ENCODE data around the gene VILL. TPM values are rescaled to one million over a fixed set of nuclear protein-coding genes. Genes with fewer than 3 reads are reported as not detected.
"Not testable (repeated sequence)": the region's sequence is repeated elsewhere in the genome, so short reads cannot be mapped to it uniquely, and the experiment has no call there.

Gene VILL
- total RNA-seq, 4 donors from 2014 or later, result 112 to 214 (median 172) TPM

- intact Hi-C loops (cut with DNase I; ENCODE audit: low total_unique reads), result no loop called here
- H3K9me3 ChIP-seq, result no peaks in the 10 kb centered on the region
- no peak for DNase-seq
- H3K27ac ChIP-seq, result no peak overlapping the region
- peaks cover 0 to 14% (median 8%) of the 10 kb centered on the region in 4 donors for H3K4me1 ChIP-seq
- no peak overlapping the region for H3K4me3 ChIP-seq
- H3K36me3 ChIP-seq, result peaks cover 0 to 7% (median 2%) of the 10 kb centered on the region in 4 donors
- in situ Hi-C loops (cut with MboI; ENCODE audit: low pct_ligation_motif_present in 1 of 4, low pct_unique_long_range_greater_than_20kb in 1 of 4, low sequenced_read_pairs in 3 of 4), result no loop called here
- H3K27me3 ChIP-seq, result no peaks in the 10 kb centered on the region
- no peak for TF ChIP-seq POLR2A (IDR thresholded peaks at IDR 0.05)
- TF ChIP-seq CTCF (IDR thresholded peaks at IDR 0.05), result no peak
- no peak for TF ChIP-seq POLR2AphosphoS5 (IDR thresholded peaks at IDR 0.05)
- no peak for TF ChIP-seq EP300 (IDR thresholded peaks at IDR 0.05; ENCODE audit: low read depth)
These were observed 19.1 kb upstream of the VILL start for GRCh38 chr3:37971467-37971866.

- H3K27ac ChIP-seq; DNase-seq; intact Hi-C loops (cut with DNase I; ENCODE audit: low total_unique reads); H3K9me3 ChIP-seq; H3K4me3 ChIP-seq; H3K27me3 ChIP-seq; H3K36me3 ChIP-seq; in situ Hi-C loops (cut with MboI; ENCODE audit: low pct_ligation_motif_present in 1 of 4, low pct_unique_long_range_greater_than_20kb in 1 of 4, low sequenced_read_pairs in 3 of 4): not testable (repeated sequence)
- peaks cover 0 to 13% (median 5%) of the 10 kb centered on the region in 4 donors for H3K4me1 ChIP-seq
- 85 to 88% methylated on average over 7 to 8 of the region's 8 CpGs for WGBS, 2 donors (ENCODE audit: low coverage in 1 of 2)
These were observed 18.5 kb upstream of the VILL start for GRCh38 chr3:37972056-37972455.

- in situ Hi-C loops (cut with MboI; ENCODE audit: low pct_ligation_motif_present in 1 of 4, low pct_unique_long_range_greater_than_20kb in 1 of 4, low sequenced_read_pairs in 3 of 4) (no loop called here), intact Hi-C loops (cut with DNase I; ENCODE audit: low total_unique reads) (no loop called here)
- H3K27ac ChIP-seq, result peak overlapping the region in 1 of 4 donors; percentile 27
- H3K4me1 ChIP-seq, result peaks cover 0 to 11% (median 2%) of the 10 kb centered on the region in 4 donors
- no peak overlapping the region for H3K4me3 ChIP-seq
- no peak for DNase-seq
- H3K27me3 ChIP-seq, result no peaks in the 10 kb centered on the region
- peaks cover 0 to 13% (median 4%) of the 10 kb centered on the region in 4 donors for H3K36me3 ChIP-seq
- no peaks in the 10 kb centered on the region for H3K9me3 ChIP-seq
- TF ChIP-seq POLR2A (IDR thresholded peaks at IDR 0.05) (no peak), CTCF (IDR thresholded peaks at IDR 0.05) (no peak), POLR2AphosphoS5 (IDR thresholded peaks at IDR 0.05) (no peak), EP300 (IDR thresholded peaks at IDR 0.05; ENCODE audit: low read depth) (no peak)
- WGBS, 2 donors (ENCODE audit: low coverage in 1 of 2), result 72 to 95% methylated on average over 5 to 12 of the region's 12 CpGs
These were observed 17.1 kb upstream of the VILL start for GRCh38 chr3:37973246-37974054.

GRCh38 chr3:37974121-37975083, 16.2 kb upstream of the VILL start:
- Histone ChIP-seq H3K27me3 (no peaks in the 10 kb centered on the region), H3K4me3 (no peak overlapping the region), H3K27ac (peak overlapping the region in 1 of 4 donors; percentile 47), H3K36me3 (peaks cover 0 to 13% (median 4%) of the 10 kb centered on the region in 4 donors), H3K9me3 (no peaks in the 10 kb centered on the region), H3K4me1 (peaks cover 0 to 11% (median 2%) of the 10 kb centered on the region in 4 donors)
- TF ChIP-seq CTCF (IDR thresholded peaks at IDR 0.05) (peak; percentile 76 to 87 (median 78)), POLR2A (IDR thresholded peaks at IDR 0.05) (no peak)
- peak; percentile 78 for DNase-seq
- in situ Hi-C loops (cut with MboI; ENCODE audit: low pct_ligation_motif_present in 1 of 4, low pct_unique_long_range_greater_than_20kb in 1 of 4, low sequenced_read_pairs in 3 of 4), result no loop called here
- intact Hi-C loops (cut with DNase I; ENCODE audit: low total_unique reads), result no loop called here
- WGBS, 2 donors (ENCODE audit: low coverage in 1 of 2), result 53 to 80% methylated on average over 1 to 9 of the region's 9 CpGs
